Coronary artery (tissue), 2 donors: ENCODE data around the gene TRPM4.

Experiments
- DNase-seq: peaks from one replicate; pipeline ENCODE4 v3.0.0-alpha.2; 2017; ENCODE audit warnings: low spot score
- H3K27ac ChIP-seq, 2 donors: fragments of 200-600 bp; sonication (generic); one replicate each; pipeline ENCODE4 v1.5.1; 2016 to 2019
- H3K4me3 ChIP-seq: fragments of 200-600 bp; sonication (generic); 2 replicates; pipeline ENCODE4 v1.5.1; 2016; ENCODE audit warnings: mild to moderate bottlenecking, moderate library complexity
- TF ChIP-seq, protein P1 (sequence below): fragments of 200-600 bp; sonication (generic); IDR thresholded peaks from one replicate; pipeline ENCODE4 v1.5.1; 2019; ENCODE audit warnings: antibody characterized with exemption

Gene TRPM4

DNA sequence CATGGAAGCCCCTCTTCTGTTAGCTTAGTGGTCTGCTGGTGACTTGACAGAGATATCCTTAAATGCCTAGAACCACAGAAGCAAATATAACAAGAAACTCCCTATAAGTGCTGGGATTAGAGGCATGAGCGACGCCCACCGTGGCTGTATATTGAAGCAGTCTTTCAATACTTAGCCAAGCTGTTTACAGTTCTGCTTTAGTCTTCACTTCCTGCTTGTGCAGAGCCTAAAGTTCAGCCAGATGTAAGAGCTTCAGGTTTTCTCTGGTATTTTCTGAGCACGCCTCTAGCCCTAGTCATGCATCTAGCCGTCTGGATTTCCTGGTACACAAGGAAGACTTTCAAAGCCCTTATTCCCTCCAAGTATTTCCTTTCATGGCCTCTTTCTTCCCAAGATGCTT is 28.5 kb downstream of the TRPM4 start:
- Histone ChIP-seq H3K4me3 (no peak overlapping the region), H3K27ac (no peak overlapping the region)
- TF ChIP-seq, protein P1, sequence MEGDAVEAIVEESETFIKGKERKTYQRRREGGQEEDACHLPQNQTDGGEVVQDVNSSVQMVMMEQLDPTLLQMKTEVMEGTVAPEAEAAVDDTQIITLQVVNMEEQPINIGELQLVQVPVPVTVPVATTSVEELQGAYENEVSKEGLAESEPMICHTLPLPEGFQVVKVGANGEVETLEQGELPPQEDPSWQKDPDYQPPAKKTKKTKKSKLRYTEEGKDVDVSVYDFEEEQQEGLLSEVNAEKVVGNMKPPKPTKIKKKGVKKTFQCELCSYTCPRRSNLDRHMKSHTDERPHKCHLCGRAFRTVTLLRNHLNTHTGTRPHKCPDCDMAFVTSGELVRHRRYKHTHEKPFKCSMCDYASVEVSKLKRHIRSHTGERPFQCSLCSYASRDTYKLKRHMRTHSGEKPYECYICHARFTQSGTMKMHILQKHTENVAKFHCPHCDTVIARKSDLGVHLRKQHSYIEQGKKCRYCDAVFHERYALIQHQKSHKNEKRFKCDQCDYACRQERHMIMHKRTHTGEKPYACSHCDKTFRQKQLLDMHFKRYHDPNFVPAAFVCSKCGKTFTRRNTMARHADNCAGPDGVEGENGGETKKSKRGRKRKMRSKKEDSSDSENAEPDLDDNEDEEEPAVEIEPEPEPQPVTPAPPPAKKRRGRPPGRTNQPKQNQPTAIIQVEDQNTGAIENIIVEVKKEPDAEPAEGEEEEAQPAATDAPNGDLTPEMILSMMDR, result no peak
- no peak for DNase-seq

DNA sequence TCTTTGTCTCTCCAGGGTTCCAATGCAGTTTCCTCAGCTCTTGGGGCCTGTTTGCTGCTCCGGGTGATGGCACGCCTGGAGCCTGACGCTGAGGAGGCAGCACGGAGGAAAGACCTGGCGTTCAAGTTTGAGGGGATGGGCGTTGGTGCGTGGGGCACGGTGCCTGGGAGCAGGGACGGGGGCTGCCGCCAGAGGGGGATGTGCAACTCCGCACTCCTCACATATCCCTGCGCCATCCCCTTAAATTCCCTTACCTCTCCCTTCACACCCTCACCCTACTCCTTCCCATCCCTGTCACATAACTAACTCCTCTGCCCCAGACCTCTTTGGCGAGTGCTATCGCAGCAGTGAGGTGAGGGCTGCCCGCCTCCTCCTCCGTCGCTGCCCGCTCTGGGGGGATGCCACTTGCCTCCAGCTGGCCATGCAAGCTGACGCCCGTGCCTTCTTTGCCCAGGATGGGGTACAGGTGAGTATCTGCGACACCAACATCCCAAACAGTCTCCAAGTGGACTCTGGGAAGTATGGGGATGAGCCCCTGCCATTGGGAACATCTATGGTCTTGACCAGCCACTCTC is 31.1 kb downstream of the TRPM4 start:
- no peak overlapping the region for H3K4me3 ChIP-seq
- H3K27ac ChIP-seq, result no peak overlapping the region
- DNase-seq, result no peak
- TF ChIP-seq, protein P1, result no peak

DNA sequence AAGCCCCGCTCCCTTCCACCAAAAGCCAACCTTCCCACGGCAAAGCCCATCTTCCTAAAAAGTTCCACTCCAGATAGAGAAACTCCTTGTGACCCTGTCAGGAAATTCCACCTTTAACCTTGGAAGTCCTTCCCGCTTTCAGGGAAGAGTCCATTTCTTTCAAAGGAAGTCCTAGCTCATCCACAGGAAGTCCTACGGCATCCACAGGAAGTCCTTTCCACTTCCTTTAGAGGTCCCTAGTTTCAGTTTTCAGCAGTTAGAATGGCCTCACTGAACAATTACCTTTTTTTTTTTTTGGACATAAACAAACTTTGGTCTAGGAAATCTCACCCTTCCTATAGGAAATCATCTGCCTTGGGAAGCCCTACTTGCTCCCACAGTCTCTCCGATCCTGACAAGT is 31.7 kb downstream of the TRPM4 start:
- no peak overlapping the region for H3K4me3 ChIP-seq
- TF ChIP-seq, protein P1, result no peak
- no peak for DNase-seq
- no peak overlapping the region for H3K27ac ChIP-seq

DNA sequence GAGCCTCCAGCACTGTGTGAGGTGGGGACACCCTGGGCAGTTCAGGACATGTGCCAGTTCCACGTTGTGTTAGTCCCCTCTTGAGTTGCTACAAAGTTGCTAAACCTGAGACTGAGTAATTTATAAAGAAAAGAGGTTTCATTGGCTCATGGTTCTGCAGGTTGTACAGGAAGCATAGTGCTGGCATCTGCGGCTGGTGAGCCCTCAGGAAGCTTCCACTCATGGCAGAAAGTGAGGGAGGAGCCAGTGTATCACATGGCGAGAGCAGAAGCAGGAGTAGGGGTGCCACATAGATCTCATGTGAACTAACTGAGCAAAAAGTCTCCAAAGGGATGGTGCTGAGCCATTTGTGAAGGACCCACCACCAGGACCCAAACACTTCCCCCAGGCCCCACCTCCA is 33.2 kb downstream of the TRPM4 start:
- DNase-seq, result no peak
- no peak overlapping the region for H3K27ac ChIP-seq
- no peak overlapping the region for H3K4me3 ChIP-seq
- TF ChIP-seq, protein P1, result no peak

DNA sequence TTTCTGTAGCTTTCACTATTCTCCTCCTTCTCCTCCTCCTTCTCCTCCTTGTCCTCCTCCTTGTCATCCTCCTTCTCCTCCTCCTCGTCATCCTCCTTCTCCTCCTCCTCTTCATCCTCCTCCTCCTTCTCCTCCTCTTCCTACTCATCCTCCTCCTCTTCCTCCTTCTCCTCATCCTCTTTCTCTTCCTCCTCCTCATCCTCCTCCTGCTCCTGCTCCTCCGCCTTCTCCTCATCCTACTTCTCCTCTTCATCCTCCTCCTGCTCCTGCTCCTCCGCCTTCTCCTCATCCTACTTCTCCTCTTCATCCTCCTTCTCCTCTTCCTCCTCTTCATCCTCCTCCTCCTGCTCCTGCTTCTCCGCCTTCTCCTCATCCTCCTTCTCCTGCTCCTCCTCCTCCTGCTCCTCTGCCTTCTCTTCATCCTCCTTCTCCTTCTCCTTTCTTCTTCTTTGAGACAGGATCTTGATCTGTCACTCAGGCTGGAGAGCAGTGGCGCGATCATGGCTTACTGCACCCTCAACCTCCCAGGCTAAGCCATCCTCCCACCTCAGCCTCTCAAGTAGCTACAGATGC is 36.3 kb downstream of the TRPM4 start:
- TF ChIP-seq, protein P1, result no peak
- DNase-seq, result no peak
- H3K4me3 ChIP-seq, result no peak overlapping the region
- H3K27ac ChIP-seq, result no peak overlapping the region

DNA sequence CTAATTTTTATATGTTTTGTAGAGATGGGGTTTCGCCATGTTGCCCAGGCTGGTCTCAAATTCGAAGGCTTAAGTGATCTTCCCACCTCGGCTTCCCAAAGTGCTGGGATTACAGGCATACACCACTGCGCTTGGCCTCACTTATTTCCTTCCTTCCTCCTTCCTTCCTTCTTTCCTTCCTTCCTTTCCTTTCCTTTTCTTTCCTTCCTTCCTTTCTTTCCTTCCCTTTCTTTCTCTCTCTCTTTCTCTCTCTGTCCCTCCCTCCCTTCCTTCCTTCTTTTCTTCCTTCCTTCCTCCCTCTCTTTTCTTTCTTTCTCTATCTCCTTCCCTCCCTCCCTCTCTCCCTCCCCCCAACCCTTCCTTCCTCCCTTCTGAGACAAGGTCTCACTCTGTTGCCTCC is 36.8 kb downstream of the TRPM4 start:
- no peak overlapping the region for H3K27ac ChIP-seq
- no peak overlapping the region for H3K4me3 ChIP-seq
- no peak for DNase-seq
- TF ChIP-seq, protein P1, result no peak

DNA sequence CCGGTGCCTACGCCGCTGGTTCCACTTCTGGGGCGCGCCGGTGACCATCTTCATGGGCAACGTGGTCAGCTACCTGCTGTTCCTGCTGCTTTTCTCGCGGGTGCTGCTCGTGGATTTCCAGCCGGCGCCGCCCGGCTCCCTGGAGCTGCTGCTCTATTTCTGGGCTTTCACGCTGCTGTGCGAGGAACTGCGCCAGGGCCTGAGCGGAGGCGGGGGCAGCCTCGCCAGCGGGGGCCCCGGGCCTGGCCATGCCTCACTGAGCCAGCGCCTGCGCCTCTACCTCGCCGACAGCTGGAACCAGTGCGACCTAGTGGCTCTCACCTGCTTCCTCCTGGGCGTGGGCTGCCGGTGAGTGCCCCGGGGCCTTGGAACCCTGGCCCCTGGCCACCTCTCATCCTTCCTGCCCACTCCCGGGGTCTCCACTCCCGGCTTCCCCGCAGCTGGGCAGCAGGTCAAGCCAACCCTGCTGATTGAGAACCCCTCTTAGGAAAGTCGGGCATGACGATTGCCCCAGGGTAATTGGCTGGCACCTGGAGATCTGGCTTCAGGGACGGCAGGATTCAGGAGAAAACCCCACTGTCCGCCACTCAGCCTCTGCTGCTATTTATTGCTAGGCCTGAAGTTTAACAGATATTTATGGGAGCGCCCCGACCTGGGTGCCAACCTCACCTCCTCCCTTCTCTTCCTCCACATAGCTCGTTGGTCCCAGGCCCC is 39.1 kb downstream of the TRPM4 start:
- TF ChIP-seq, protein P1, result no peak
- peak overlapping the region; percentile 11 to 51 for H3K27ac ChIP-seq
- no peak overlapping the region for H3K4me3 ChIP-seq
- DNase-seq, result no peak
